Suppressor macrophage treated with lipopolysaccharide for 1 hour (primary cell): ENCODE data around the gene ELOA.
A peak's percentile ranks its signal among the peaks of the same experiment; 100 is the strongest.
"Not testable (repeated sequence)": the region's sequence is repeated elsewhere in the genome, so short reads cannot be mapped to it uniquely, and the experiment has no call there.

ENCODE experiments used
- DNase-seq, 3 donors: peaks; one replicate each; pipeline ENCODE4 v3.0.0-alpha.2; 2020 to 2022

Gene ELOA, protein sequence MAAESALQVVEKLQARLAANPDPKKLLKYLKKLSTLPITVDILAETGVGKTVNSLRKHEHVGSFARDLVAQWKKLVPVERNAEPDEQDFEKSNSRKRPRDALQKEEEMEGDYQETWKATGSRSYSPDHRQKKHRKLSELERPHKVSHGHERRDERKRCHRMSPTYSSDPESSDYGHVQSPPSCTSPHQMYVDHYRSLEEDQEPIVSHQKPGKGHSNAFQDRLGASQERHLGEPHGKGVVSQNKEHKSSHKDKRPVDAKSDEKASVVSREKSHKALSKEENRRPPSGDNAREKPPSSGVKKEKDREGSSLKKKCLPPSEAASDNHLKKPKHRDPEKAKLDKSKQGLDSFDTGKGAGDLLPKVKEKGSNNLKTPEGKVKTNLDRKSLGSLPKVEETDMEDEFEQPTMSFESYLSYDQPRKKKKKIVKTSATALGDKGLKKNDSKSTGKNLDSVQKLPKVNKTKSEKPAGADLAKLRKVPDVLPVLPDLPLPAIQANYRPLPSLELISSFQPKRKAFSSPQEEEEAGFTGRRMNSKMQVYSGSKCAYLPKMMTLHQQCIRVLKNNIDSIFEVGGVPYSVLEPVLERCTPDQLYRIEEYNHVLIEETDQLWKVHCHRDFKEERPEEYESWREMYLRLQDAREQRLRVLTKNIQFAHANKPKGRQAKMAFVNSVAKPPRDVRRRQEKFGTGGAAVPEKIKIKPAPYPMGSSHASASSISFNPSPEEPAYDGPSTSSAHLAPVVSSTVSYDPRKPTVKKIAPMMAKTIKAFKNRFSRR

DNA sequence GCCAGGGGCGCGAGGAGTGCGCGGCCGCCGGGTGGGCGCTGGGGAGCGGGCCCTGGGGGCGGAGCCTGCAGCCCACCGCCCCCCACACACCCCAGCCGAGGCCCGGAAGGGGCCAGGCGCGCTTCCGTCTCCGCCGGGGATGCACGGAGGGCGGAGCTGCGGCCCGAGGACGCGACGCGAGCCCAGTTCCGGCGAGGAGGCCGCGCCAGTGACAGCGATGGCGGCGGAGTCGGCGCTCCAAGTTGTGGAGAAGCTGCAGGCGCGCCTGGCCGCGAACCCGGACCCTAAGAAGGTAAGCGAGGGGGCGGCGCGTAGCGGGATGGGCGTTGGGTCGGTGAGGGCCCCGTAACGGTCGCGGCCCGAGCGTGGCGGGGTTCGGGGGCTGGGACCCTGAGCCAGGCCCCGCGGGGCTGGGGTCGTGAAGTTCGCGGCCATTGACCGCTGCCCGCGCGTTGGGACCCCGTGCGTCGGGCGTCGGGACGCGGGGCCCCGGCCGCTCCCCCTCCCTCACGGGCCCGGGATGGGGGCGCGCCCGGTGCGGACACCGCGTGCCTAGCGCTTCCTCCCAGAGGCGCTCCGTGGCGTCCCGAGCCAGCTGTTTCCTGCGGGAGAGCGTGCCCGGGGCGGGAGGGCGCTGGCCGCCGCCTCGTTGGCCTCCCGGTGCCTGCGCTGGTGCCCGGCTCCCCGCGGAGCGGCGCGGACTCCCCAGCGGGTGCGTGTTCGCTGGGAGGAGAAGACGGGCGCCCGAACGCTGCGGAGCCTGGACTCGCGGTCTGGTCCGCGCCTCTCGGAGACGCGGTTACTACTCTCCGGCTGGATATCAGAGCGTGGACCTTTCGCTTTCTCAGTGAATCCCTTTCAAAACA, at the start of gene ELOA:
Gene ELOA, plus strand, starts transcription at position 185 of the 866 bp plus-strand sequence. Its CDS starts 33 bp downstream, at position 218.
- peak; percentile 74 to 91 (median 84) for DNase-seq

DNA sequence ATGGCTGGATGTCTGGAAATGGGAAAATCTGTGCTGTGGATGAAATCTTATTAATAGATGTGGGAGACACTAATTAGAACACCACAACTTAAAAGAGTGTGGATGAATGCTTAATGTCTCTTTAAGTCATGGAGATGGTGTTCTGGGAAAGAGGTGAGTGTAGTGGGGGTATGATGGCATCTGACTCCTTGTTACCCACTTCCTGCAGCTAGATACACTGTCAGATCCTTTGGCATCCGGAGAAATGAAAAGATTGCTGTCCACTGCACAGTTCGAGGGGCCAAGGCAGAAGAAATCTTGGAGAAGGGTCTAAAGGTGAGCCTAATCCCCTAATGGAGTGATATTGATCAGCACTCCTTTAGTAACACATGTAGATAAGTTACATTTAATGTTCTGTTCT, 49.7 kb upstream of the ELOA start:
- DNase-seq = no peak

DNA sequence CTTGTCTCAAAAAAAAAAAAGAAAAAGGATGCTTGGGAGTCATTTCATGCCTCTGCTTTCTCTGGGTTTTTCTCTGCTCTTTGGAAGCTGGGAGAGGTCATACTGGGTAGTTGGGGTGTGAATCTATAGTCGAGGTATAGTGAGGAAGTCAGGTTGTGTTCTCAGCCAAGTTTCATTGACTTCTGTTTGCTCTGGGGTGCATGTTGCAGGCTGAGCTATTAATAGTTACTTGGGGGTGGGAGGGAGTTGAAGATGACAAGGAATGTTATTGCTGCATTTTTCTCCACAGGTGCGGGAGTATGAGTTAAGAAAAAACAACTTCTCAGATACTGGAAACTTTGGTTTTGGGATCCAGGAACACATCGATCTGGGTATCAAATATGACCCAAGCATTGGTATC, 48.9 kb upstream of the ELOA start:
- no peak for DNase-seq

DNA sequence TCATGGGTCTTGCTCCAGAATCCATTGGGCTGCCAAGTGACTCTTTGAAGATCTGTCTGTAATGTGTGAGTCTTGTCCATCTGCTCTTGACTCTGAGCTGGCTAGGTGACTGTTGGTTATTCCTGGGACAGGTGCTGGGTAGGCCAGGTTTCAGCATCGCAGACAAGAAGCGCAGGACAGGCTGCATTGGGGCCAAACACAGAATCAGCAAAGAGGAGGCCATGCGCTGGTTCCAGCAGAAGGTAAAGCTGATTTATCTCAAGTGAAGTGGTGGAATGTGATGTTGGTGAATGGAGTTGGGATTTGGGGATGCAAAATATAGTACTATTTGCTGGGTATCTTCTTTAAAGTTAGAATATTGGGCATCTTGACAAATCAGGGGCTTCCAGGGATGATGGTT, 47.6 kb upstream of the ELOA start:
- no peak for DNase-seq

DNA sequence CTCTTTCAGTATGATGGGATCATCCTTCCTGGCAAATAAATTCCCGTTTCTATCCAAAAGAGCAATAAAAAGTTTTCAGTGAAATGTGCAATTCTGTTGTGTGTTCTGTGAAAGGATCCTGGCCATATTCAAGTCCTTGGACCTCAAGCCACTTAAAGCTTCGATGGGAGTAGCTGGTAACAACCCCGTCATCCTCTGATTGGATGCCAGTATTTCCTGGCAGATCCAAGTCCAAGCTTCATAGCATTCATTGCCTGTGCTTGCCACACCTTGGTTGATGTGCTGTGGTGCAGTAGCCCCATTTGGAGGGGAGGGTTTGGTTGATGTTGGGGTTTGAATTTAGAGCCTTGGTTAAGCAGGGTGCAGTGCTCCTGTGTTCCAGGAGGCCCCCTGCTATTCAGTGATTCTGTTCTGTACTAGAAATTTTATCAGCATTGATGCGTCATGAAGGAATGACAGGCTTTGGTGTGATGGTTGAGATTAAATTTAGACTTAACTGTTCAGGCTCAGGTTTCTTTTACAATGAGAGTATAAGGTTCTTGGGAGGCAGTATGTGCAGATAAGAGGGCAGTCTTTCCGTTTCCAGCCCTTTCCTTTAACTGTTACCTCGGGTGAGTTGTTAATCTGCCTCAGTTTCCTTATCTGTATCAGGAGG, 46.8 kb upstream of the ELOA start:
- no peak for DNase-seq

DNA sequence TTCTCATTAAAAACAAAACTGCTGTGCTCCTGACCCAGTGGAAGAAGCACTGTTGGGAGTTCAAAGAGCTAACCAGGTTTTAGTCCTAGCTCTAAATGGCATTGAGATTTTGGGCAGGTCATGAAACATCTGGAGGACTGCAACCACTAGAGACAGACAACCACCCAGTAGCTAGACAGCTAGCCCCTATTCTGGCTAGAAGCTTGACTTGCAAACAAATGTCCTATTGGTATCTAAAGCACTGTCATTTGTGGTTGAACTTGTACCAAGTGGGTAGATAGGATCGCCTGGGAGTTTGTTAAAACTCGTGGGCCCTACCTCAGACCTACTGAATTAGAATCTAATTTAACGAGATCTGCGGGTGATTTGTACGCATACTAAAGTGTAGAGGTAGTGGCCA, 44.8 kb upstream of the ELOA start:
- DNase-seq = no peak

DNA sequence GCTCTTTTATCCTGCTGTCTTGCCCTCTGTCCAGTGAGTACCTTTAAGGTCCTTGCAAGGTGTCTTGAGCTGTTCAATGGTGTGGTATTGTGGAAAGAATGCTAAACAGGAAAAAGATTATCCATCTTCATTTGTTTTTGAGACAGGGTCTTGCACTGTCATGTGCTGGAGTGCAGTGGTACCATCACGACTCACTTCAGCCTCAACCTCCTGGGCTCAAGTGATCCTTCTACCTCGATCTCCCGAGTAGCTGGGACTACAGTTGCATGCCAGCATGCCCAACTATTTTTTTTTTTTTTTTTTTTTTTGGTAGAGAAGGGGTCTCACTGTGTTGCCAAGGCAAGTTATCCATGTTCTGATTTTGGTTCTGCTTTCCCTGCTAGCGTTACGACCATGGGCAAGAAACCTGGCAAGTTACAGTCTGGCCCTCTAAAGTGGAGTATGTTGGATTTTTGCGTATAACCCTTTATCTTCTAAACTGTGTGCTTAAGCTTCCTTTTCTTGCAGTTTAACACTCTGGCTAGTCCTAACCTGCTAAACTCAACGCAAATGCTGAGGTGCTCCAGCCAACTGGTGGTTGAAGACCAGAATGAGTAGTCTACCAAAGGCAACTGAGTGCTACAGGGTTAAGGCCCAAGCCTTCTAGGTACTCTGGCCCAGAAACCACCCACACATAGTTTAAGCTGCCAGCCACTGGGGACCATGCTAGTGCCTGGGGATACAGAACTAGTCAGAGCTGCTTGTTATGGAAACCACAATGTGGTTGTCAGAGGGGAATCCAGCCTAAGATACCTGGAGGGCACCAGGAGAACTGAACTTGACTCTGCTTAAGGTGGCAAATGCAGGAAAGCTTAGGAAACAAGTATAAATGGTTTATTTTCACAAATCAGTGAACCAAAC, 43.7 kb upstream of the ELOA start:
- no peak for DNase-seq

DNA sequence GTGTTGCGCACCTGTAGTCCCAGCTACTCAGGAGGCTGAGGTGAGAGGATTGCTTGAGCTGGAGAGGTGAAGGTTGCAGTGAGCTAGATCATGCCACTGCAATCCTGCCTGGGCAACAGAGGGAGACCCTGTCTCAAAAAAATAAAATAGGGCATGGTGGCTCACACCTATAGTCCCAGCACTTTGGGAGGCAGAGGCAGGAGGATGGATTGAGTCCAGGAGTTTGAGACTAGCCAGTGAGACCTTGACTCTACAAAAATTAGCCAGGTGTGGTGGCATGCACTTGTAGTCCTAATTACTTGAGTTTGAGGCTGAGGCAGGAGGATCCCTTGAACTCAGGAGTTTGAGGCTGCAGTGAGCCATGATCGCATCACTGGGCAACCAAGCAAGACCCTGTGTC, 42.0 kb upstream of the ELOA start:
- DNase-seq = no peak

DNA sequence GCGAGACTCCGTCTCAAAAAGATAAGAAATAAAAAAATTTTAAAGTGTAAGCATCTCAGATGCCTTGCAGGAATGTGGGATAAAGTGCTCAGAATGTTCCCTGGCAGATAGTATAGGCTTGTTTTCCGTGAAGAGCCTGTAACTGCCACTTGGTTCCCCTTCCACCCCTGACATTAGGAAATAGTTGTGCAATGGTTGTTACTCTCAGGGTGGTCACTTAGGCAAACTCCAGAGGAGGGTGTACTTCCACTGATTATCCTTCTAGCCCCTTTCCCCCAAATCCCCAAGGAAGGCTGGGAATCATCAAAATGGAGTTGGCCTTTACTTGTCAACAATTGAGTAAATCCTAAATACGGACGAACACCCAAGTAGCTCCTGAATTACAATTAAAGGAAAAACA, 41.3 kb upstream of the ELOA start:
- DNase-seq = peak in 1 of 3 donors; percentile 18

DNA sequence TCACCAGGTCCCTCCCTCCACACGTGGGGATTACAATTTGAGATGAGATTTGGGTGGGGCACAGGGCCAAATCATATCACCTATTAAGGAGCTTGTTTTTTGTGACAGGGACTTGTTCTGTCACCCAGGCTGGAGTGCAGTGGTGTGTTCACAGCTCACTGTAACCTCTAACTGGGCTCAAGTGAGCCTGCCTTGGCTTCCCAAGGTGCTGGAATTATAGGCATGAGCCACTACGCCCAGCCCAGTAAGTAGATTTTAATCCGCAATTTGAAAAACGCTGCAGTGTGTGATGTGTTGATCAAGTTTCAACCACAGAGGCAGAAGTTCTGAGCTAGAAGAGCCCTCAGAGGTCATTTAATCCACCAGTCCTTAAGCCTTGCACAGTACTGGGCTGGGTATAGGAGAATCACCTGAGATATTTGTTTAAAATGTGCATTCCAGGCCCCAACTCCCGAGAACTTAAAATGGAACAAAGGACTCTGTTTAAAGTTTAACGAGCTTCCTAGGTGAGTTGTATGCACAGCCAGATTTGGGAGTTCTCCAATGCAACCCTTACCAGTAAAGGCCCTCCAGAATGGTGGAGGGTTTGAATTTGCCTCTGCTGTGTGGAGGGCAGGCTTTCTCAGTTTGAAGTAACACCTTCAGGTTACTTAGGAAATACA, 38.3 kb upstream of the ELOA start:
- DNase-seq = no peak

DNA sequence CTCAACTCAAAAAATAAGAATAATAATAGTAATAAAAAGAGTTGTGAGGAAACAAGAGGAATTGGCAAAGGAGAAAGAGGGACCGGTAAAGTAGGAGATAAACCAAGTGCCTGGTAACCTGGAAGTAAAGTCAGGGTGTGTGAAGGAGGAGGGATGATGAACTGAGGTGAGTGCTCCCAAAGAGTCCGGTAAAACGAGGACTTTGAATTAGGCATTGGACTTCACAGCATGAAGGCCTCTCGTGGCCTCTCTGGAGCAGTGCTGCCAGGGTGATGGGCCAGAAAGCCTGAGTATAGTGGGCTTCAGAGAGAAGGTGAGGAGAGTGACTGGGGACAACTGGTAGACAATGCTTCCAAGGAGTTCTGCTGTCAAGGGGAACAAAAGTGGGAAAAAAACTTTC, 34.0 kb upstream of the ELOA start:
- DNase-seq = no peak

DNA sequence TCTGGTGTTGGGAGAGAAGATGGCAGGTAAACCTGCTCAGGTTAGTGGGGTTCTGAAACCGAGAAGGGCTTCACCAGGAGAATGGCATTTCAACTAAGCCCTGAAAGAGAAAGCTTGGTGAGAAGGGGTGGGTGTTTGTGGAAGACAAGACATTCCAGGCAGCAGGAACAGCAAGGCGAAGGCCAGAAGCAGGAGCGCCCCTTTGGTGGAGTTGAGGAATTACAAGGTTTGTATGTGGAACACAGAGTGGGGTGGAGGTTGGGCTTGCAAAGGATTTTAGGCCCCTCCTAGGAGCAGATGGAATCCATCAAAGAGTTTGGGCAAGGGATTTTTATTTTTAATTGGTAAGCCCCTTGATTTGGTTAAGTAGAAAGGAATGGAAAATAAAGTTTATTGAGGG, 24.8 kb upstream of the ELOA start:
- peak; percentile 26 to 39 (median 30) for DNase-seq

DNA sequence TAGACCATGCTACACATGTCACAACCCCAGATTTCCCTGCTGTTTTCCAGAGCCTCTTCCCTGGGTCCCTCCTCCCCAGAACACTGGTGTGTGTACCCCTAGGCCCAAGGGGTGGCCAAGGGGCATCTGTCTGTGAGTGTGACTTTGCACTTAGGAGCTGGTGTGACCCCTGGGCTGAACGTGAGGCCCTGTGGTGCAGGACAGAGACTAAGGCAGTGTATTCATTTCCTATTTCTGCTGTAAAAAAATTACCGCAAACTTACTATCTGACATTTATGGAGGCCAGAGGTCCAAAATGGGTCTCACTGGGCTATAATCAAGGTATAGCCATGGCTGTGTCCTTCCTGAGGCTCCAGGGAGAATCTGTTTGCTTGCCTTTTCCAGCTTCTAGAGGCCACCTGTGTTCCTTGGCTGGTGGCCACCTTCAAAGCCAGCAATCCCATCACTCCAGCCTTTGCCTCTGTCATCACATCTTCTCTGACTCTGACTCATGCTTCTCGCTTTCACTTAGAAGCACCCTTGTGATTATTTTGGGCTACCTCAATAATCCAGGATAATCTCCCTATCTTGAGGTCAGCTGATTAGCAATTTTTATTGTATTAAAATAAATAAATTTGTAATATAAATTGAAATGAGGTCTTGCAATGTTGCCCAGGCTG, 24.0 kb upstream of the ELOA start:
- DNase-seq = no peak

DNA sequence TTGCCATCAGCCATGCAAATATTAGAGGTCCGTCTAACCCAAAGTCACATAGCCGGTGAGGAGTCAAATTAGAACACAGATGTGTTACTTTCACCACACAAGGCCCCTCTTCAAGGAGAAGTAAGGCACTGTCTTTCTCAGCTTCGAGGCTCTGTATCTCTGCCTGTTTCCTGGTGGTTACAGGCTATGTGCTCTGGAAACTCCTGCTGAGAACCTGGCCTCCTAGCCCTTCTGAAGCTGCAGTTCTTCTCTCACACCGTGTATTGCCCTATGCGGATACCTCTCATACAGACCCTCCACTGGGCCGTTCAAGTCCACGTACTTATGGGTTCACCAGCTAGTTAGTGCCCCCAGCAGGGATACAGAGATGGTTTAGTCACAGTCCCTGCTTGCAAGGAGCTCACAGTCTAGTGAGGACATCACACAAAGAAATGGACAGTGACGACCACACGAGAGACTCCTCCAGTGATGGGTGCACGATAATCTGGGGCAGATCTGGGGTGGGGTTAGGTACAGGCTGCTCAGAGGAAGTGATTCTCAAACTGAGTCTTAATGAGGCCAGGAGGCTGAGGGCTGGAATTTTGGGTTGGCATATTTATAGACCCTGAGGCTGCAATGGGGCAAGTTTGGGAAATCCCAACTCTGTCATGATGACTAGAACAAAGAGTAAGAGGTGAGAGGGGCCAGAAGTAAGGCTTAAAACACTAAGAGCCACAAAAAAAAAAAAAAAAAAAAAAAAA, 22.8 kb upstream of the ELOA start:
- peak; percentile 75 to 85 (median 77) for DNase-seq

DNA sequence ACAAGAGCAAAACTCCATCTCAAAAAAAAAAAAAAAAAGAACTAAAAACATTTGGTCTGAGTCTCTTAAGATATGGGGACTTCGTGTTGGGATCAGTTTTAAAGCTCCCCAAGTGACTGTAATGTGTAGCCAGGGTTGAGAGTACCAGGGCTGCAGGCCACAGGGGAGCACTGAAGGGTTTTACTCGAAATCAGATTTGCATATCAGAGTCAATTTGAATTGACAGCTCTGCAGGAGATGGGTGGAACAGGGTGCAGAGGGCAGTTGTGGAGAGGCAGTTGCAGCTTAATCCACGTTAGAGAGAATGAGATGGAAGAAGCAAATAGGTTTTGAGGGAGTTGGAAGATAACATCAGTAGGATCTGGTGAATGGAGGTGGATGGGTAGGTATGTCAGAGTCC, 20.6 kb upstream of the ELOA start:
- no peak for DNase-seq

DNA sequence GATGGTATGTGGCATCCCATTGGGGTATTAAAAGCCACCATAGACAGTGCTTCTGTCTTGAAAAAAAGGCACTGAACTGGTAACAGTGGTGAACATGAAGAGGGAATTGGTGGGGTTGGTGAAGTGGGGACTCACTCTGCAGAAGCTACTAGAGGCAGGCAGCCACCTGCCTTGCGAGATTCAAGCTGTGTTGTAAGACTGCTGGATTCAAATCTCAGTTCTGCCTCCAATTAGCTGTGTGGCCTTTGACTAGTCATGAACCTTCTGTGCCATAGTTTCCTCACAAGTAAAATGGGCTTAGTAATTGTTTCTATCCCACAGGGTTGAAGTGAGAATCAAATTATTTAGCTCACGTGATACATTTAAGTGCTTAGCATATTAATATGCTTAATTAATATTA, 16.6 kb upstream of the ELOA start:
- DNase-seq = no peak

DNA sequence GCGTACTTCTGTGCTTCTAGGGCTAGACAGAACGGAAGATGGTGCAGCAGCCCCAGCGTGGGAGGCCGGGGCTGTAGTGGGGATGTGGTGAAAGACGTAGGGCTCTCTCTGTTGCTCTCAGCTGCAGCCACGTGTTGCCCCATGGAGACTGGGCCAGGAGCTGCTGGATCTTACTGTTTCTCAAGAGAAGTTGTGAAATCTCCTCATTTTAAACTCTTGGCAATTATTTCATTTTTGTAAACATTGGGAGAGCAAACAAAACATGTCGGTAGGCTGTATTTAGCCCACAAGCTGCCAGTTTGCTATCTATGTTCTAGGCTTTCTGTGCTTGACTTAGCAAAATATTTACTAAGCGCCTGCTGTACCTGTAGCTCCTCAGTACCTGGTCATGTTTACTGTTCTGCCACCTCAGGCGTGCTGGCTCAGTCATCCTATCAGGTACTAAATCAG, 15.9 kb upstream of the ELOA start:
- DNase-seq = peak; percentile 84 to 90 (median 87)

DNA sequence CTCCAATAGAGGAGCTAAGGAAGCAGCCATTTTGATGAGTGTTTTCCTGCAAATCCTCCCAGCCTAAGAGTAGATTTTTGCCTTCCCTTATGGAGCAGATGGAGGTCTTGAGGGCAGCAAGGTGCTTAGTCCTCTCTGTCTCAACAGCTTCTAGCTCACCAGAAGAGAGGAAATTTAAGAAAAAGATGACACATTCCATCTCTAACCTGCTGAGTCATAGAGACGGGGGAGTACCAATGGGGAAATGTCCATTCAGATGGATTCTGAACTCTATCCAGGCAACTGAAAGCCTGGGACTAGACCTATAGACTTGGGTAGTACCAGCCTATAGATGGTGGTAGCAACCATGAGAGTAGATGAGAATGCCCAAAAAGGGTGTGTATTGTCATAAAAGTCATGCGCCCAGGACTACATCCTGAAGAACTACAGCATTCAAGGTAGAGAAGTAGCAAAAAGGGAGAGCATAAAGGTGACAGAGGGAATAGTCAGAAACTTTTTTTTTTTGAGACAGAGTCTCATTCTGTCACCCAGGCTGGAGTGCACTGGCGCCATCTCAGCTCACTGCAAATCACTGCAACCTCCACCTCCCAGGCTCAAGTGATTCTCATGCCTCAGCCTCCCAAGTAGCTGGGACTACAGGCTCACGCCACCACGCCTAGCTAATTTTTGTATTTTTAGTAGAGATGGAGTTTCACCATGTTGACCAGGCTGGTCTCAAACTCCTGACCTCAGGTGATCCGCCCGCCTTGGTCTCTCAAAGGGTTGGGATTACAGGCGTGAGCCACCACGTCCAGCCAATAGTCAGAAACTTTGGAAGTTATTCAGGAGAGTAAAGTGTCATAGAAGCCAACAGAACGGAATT, 10.7 kb upstream of the ELOA start:
- DNase-seq = peak; percentile 67 to 78 (median 73)

DNA sequence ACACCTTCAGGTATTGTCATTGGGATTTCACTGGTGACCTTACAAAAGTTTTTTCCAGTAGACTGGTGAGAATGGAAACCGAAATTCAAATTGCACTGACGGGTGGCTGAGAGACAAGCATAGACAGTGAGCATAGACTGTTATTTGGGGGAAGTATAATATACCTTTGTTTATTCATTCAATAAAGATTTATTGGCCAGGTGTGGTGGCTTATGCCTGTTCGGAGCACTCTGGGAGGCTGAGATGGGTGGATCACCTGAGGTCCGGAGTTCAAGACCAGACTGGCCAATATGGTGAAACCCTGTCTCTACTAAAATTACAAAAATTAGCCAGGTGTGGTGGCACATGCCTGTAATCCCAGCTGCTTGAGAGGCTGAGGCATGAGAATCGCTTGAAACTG, 10.0 kb upstream of the ELOA start:
- DNase-seq = not testable (repeated sequence)
